CD4-positive, alpha-beta T cell (primary cell): ENCODE data around the gene NEURL2. TPM values are rescaled to one million over a fixed set of nuclear protein-coding genes. Genes with fewer than 3 reads are reported as not detected.

Source experiments
- ATAC-seq: fragments of 200-7000 bp; cut with Tn5 transposase; one replicate; pipeline ENCODE4 v1.10.0; 2022; ENCODE audit warnings: mild to moderate bottlenecking; ENCODE audit not compliant: poor library complexity
- CTCF ChIA-PET: fragments of 350-600 bp; sonication (Branson Sonifier 250); formaldehyde crosslinking; loops from one replicate; lab custom pipeline; 2021; ENCODE audit warnings: antibody characterized with exemption, inconsistent platforms; lab: Charles Lee
- POLR2A ChIA-PET: fragments of 350-600 bp; sonication (Branson Sonifier 250); formaldehyde crosslinking; loops from one replicate; lab custom pipeline; 2021; ENCODE audit warnings: antibody characterized with exemption, inconsistent platforms; lab: Charles Lee
- DNase-seq, 14 experiments: peaks; one replicate each; pipeline ENCODE4 v3.0.0-alpha.2; 2013 to 2020; ENCODE audit warnings: mixed read lengths in 2 of 14
- H3K27ac ChIP-seq, 2 donors: one replicate each; pipeline versions ENCODE4 v1.5.1 to v1.7.0; 2013; ENCODE audit warnings: low read length in 2 of 2, low read depth in 1 of 2, mild to moderate bottlenecking in 1 of 2
- H3K27me3 ChIP-seq, 2 experiments: 1 replicate in 1 of 2; 2 replicates in 1 of 2; pipeline versions ENCODE4 v1.6.1 to v1.7.0; 2013; ENCODE audit warnings: low read length in 2 of 2, control low read depth in 1 of 2, mild to moderate bottlenecking in 1 of 2, moderate library complexity in 1 of 2; ENCODE audit not compliant: insufficient read depth in 2 of 2, control insufficient read depth in 1 of 2
- H3K36me3 ChIP-seq: one replicate; pipeline ENCODE4 v1.6.1; 2013; ENCODE audit warnings: low read length, control low read depth; ENCODE audit not compliant: insufficient read depth
- H3K4me1 ChIP-seq: one replicate; pipeline ENCODE4 v1.6.1; 2013; ENCODE audit warnings: low read length, control low read depth; ENCODE audit not compliant: insufficient read depth
- H3K4me3 ChIP-seq: one replicate; pipeline ENCODE4 v1.5.1; 2013; ENCODE audit warnings: mild to moderate bottlenecking, low read length, moderate library complexity
- H3K9me3 ChIP-seq, 2 experiments: 1 replicate in 1 of 2; 2 replicates in 1 of 2; pipeline versions ENCODE4 v1.6.1 to v1.7.0; 2013; ENCODE audit warnings: low read length in 2 of 2, mild to moderate bottlenecking in 2 of 2, control low read depth in 1 of 2, moderate library complexity in 1 of 2; ENCODE audit not compliant: control insufficient read depth in 1 of 2, insufficient read depth in 1 of 2
- H3K27ac Mint-ChIP-seq: one replicate; pipeline ENCODE4 v1.8.0; 2020; ENCODE audit warnings: mixed read lengths
- H3K27me3 Mint-ChIP-seq: one replicate; pipeline ENCODE4 v1.8.0; 2021; ENCODE audit warnings: mixed read lengths
- H3K36me3 Mint-ChIP-seq: one replicate; pipeline ENCODE4 v1.8.0; 2021; ENCODE audit warnings: low read depth, mixed read lengths
- H3K4me1 Mint-ChIP-seq: one replicate; pipeline ENCODE4 v1.8.0; 2021; ENCODE audit warnings: low read depth, mixed read lengths
- H3K4me3 Mint-ChIP-seq: one replicate; pipeline ENCODE4 v1.8.0; 2020; ENCODE audit warnings: mild to moderate bottlenecking, mixed read lengths
- H3K9me3 Mint-ChIP-seq: one replicate; pipeline ENCODE4 v1.8.0; 2020; ENCODE audit warnings: mixed read lengths
- CTCF ChIP-seq: fragments of 200-600 bp; IDR thresholded peaks from one replicate; pipeline ENCODE4 v1.8.0; 2022; ENCODE audit warnings: antibody characterized with exemption, mild to moderate bottlenecking
- intact Hi-C, 2 experiments: fragments of 100-400 bp; cut with DNase I in 1 of 2; cut with micrococcal nuclease in 1 of 2; formaldehyde crosslinking; loops; one replicate each; pipeline versions ENCODE4 v1.15.1 to v1.9.0; 2023 to 2025; cut with DNase I, micrococcal nuclease
- total RNA-seq, 174 experiments: library from RNA in 2 of 174; stranded (reverse) in 2 of 174; gene quantifications; one replicate each; pipeline ENCODE4 v1.2.3 and lab custom pipeline; 2021 to 2026

NEURL2 gene
- total RNA-seq, 2 experiments from 2014 or later = 1.5 to 2.5 TPM

DNA sequence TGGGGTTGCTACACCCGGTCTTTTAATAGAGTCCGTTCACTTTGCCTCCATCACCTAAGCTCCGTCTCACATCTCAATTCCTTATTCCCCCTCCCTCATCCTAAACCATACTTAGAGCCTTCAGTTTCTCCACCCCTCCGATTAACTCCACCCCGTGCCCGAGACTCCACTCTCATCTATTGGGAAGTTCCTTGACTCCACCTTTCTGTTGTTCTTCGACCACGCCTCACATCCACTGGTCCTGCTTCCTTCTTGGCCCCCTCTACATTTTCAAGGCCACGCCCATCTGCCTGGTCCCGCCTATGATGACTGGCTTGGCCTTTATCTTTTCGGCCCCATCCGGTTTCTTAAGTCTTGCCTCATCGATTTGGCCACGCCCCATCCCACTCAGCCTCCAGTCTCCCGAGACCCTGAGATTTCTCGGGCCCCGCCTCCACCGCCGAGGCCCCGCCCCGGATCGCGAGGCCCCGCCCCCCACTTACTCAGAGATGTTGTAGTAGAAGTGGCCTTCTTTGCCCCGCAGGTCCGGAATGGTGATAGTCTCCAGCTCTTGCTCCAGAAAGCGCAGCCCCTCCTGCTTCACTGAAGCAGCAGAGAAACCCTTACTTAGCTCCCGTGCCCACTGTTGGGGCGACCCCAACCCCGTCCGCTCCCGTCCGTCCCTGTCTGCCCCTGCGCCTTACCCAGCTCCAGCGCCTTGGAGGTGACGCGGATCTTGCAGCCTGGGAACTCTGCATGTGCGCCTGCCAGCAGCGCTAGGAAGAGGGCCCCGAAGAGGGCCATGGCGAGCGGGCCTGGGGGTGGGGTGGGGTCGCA lies 19.9 kb upstream of the NEURL2 start:
- Mint-ChIP-seq H3K4me1 (peaks cover 14% of the 10 kb centered on the region), H3K36me3 (no peaks in the 10 kb centered on the region), H3K4me3 (peak overlapping the region; percentile 79), H3K27ac (no peak overlapping the region), H3K9me3 (no peaks in the 10 kb centered on the region), H3K27me3 (peaks cover 24% of the 10 kb centered on the region)
- Histone ChIP-seq H3K36me3 (no peaks in the 10 kb centered on the region), H3K27ac (no peak overlapping the region), H3K9me3 (no peaks in the 10 kb centered on the region), H3K4me3 (peak overlapping the region; percentile 53), H3K4me1 (peaks cover 23% of the 10 kb centered on the region), H3K27me3 (peaks cover 11 to 17% of the 10 kb centered on the region in 2 experiments)
- TF ChIP-seq CTCF = no peak
- ATAC-seq (peak; percentile 88), DNase-seq (peak; percentile 64 to 92 (median 78))
- ChIA-PET POLR2A (interaction anchor here (1.2 to 1.3 kb wide), 2 partner anchors 26 to 30 kb away, joined by 4 read pairs; partner anchors contain the start of gene ZSWIM1), CTCF (interaction anchor here (1.3 to 1.6 kb wide), 2 partner anchors 60 to 112 kb away, joined by 3 read pairs; no protein-coding TSS in a partner anchor)
- intact Hi-C loops = loop anchor here in 1 of 2 experiments (2.0 kb wide), 1 partner anchor 22 kb away; no protein-coding TSS in a partner anchor

DNA sequence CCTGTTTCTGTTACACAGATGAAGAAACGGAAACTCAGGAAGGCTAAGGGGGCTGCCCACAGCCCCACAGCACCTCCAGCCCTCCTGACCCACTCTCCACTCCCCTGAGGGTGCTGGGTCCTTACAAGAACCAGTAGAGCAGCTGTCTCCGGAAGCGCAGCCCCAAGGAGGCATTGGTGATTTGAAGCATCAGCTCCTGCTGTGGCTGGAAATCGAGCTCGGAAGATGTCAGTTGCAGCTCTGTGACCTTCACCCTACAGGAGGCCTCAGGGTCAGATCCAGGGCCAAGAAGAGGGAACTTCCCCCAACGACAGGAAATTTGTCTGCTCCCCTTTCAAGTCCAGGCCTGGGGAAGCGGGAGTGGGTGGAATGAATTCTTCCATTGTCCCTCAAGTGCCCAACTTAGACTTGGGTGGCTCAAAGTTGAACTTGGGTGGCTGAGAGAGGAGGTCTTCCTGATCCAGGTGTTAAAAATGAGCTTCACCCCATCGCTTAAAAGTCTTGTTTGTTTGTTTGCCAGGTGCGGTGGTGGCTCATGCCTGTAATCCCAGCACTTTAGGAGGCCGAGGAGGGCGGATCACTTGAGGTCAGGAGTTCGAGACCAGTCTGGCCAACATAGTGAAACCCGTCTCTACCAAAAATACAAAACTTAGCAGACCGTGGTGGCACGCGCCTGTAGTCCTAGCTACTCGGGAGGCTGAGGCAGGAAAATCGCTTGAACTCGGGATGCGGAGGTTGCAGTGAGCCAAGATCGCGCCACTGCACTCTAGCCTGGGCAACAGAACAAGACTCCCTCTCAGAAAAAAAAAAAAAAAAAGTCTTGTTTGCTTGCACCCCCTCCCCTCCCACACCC lies 19.0 kb upstream of the NEURL2 start:
- Histone ChIP-seq H3K4me1 (peaks cover 23% of the 10 kb centered on the region), H3K27me3 (peaks cover 9 to 17% of the 10 kb centered on the region in 2 experiments), H3K9me3 (no peaks in the 10 kb centered on the region), H3K27ac (no peak overlapping the region), H3K36me3 (no peaks in the 10 kb centered on the region), H3K4me3 (peak overlapping the region; percentile 53)
- ChIA-PET CTCF (interaction anchor here (1.0 to 1.6 kb wide), 3 partner anchors 59 to 111 kb away, joined by 3 read pairs; no protein-coding TSS in a partner anchor), POLR2A (interaction anchor here (1.2 to 1.7 kb wide), 2 partner anchors 25 to 27 kb away, joined by 4 to 5 read pairs; partner anchors contain the start of gene PCIF1)
- TF ChIP-seq CTCF = no peak
- DNase-seq (peak in 1 of 14 experiments; percentile 18), ATAC-seq (no peak)
- Mint-ChIP-seq H3K27me3 (peaks cover 22% of the 10 kb centered on the region), H3K9me3 (no peaks in the 10 kb centered on the region), H3K4me1 (peaks cover 14% of the 10 kb centered on the region), H3K27ac (no peak overlapping the region), H3K4me3 (no peak overlapping the region), H3K36me3 (no peaks in the 10 kb centered on the region)
- intact Hi-C loops = loop anchor here in 1 of 2 experiments (2.0 kb wide), 1 partner anchor 23 kb away; no protein-coding TSS in a partner anchor

GRCh38 chr20:45909336-45909808 lies 18.4 kb upstream of the NEURL2 start:
- intact Hi-C loops = no loop called here
- no peaks in the 10 kb centered on the region for H3K9me3 ChIP-seq
- H3K4me1 ChIP-seq = peaks cover 23% of the 10 kb centered on the region
- H3K36me3 ChIP-seq = no peaks in the 10 kb centered on the region
- ChIA-PET POLR2A (interaction anchor here (1.2 to 1.7 kb wide), 2 partner anchors 25 to 28 kb away, joined by 4 to 5 read pairs; partner anchors contain the start of gene PCIF1), CTCF (interaction anchor here (1.0 to 1.6 kb wide), 2 partner anchors 60 to 61 kb away, joined by 3 read pairs; no protein-coding TSS in a partner anchor)
- Mint-ChIP-seq H3K36me3 (no peaks in the 10 kb centered on the region), H3K27ac (no peak overlapping the region), H3K4me3 (no peak overlapping the region), H3K9me3 (no peaks in the 10 kb centered on the region), H3K4me1 (peaks cover 14% of the 10 kb centered on the region), H3K27me3 (peaks cover 18% of the 10 kb centered on the region)
- no peak overlapping the region for H3K27ac ChIP-seq
- no peak for TF ChIP-seq CTCF
- no peak overlapping the region for H3K4me3 ChIP-seq
- ATAC-seq = no peak
- DNase-seq = no peak
- peaks cover 9 to 15% of the 10 kb centered on the region in 2 experiments for H3K27me3 ChIP-seq
